ENCODE results near the gene DDN.

DDN gene

GRCh38 chr12:49037111-49037946 lies 38.2 kb upstream of the DDN start:
- no peak overlapping the region for H3K27ac ChIP-seq (ENCODE audit: low read depth, low read length, poor library complexity, severe bottlenecking)
- H2AFZ ChIP-seq (ENCODE audit: low read length), result no peak overlapping the region
- H3K9me3 ChIP-seq (ENCODE audit: low read length), result no peaks in the 10 kb centered on the region
- no peaks in the 10 kb centered on the region for H3F3A ChIP-seq (ENCODE audit: insufficient read depth, low read length)
- H3K27me3 ChIP-seq (ENCODE audit: insufficient read depth, low read length), result no peaks in the 10 kb centered on the region
- H3K4me3 ChIP-seq (ENCODE audit: low read depth, low read length, poor library complexity, severe bottlenecking), result no peak overlapping the region
- no peak overlapping the region for H3K4me2 ChIP-seq (ENCODE audit: low read length)
- H3K9me2 ChIP-seq (ENCODE audit: low read depth, low read length), result no peaks in the 10 kb centered on the region
- H3K79me2 ChIP-seq (ENCODE audit: insufficient read depth, low read length), result no peaks in the 10 kb centered on the region
- no peak for TF ChIP-seq CTCF (IDR thresholded peaks at IDR 0.05; ENCODE audit: low read length)
- TF ChIP-seq EZH2 (IDR thresholded peaks at IDR 0.05; ENCODE audit: borderline replicate concordance, low read length), result no peak
- peaks cover 95% of the 10 kb centered on the region for H3K36me3 ChIP-seq (ENCODE audit: insufficient read depth, low read length)
- no peaks in the 10 kb centered on the region for H4K20me1 ChIP-seq (ENCODE audit: insufficient read depth, low read length)
- H3K9ac ChIP-seq (ENCODE audit: low read length), result no peak overlapping the region
- no peaks in the 10 kb centered on the region for H3K4me1 ChIP-seq (ENCODE audit: insufficient read depth, low read length, severe bottlenecking)

GRCh38 chr12:49036029-49036428 lies 36.9 kb upstream of the DDN start:
- Histone ChIP-seq H3F3A (ENCODE audit: insufficient read depth, low read length) (no peaks in the 10 kb centered on the region), H3K4me2 (ENCODE audit: low read length) (no peak overlapping the region), H3K4me3 (ENCODE audit: low read depth, low read length, poor library complexity, severe bottlenecking) (no peak overlapping the region), H3K27ac (ENCODE audit: low read depth, low read length, poor library complexity, severe bottlenecking) (no peak overlapping the region), H2AFZ (ENCODE audit: low read length) (no peak overlapping the region), H3K4me1 (ENCODE audit: insufficient read depth, low read length, severe bottlenecking) (no peaks in the 10 kb centered on the region), H3K79me2 (ENCODE audit: insufficient read depth, low read length) (no peaks in the 10 kb centered on the region), H3K9me2 (ENCODE audit: low read depth, low read length) (no peaks in the 10 kb centered on the region), H4K20me1 (ENCODE audit: insufficient read depth, low read length) (no peaks in the 10 kb centered on the region), H3K9me3 (ENCODE audit: low read length) (no peaks in the 10 kb centered on the region), H3K36me3 (ENCODE audit: insufficient read depth, low read length) (peaks cover 91% of the 10 kb centered on the region), H3K27me3 (ENCODE audit: insufficient read depth, low read length) (no peaks in the 10 kb centered on the region), H3K9ac (ENCODE audit: low read length) (no peak overlapping the region)
- TF ChIP-seq EZH2 (IDR thresholded peaks at IDR 0.05; ENCODE audit: borderline replicate concordance, low read length), result no peak
- no peak for TF ChIP-seq CTCF (IDR thresholded peaks at IDR 0.05; ENCODE audit: low read length)

DNA sequence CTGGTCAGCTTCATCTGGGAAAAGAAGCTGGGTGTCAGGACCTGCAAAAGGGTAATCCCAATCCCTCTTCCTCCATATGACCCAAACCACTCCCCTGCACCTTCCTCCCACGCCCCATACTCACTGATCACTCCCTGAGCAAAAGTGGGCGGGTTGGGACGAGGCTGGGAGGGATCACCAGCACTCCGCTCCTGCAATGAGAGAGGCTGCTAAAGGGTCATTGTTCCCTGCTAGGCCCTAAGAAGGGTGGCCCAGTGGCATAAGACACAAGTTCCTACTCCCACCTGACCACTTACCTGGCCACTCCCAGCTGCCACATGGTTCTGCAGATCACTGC lies 35.1 kb upstream of the DDN start:
- H3K9me3 ChIP-seq (ENCODE audit: low read length), result no peaks in the 10 kb centered on the region
- no peak overlapping the region for H2AFZ ChIP-seq (ENCODE audit: low read length)
- no peaks in the 10 kb centered on the region for H4K20me1 ChIP-seq (ENCODE audit: insufficient read depth, low read length)
- H3K4me3 ChIP-seq (ENCODE audit: low read depth, low read length, poor library complexity, severe bottlenecking), result no peak overlapping the region
- H3K4me1 ChIP-seq (ENCODE audit: insufficient read depth, low read length, severe bottlenecking), result no peaks in the 10 kb centered on the region
- no peaks in the 10 kb centered on the region for H3K9me2 ChIP-seq (ENCODE audit: low read depth, low read length)
- H3K36me3 ChIP-seq (ENCODE audit: insufficient read depth, low read length), result peaks cover 92% of the 10 kb centered on the region
- H3K27me3 ChIP-seq (ENCODE audit: insufficient read depth, low read length), result no peaks in the 10 kb centered on the region
- H3K4me2 ChIP-seq (ENCODE audit: low read length), result no peak overlapping the region
- no peaks in the 10 kb centered on the region for H3F3A ChIP-seq (ENCODE audit: insufficient read depth, low read length)
- TF ChIP-seq CTCF (IDR thresholded peaks at IDR 0.05; ENCODE audit: low read length) (no peak), EZH2 (IDR thresholded peaks at IDR 0.05; ENCODE audit: borderline replicate concordance, low read length) (no peak)
- no peak overlapping the region for H3K9ac ChIP-seq (ENCODE audit: low read length)
- no peak overlapping the region for H3K27ac ChIP-seq (ENCODE audit: low read depth, low read length, poor library complexity, severe bottlenecking)
- no peaks in the 10 kb centered on the region for H3K79me2 ChIP-seq (ENCODE audit: insufficient read depth, low read length)

All from OCI-LY1 (cell line).